Measurements from ENCODE around the gene CITED4.

CITED4 gene

GRCh38 chr1:40876436-40876761 is 14.2 kb upstream of the CITED4 start:
- Histone ChIP-seq H3K36me3 (ENCODE audit: control insufficient read depth in 5 of 5, insufficient read depth in 5 of 5, low read length in 5 of 5) (no peaks in the 10 kb centered on the region), H3K27me3 (ENCODE audit: control insufficient read depth in 5 of 5, insufficient read depth in 4 of 5, low read length in 5 of 5) (peaks cover 0 to 3% (median 0%) of the 10 kb centered on the region in 5 donors), H3K9me3 (ENCODE audit: control insufficient read depth in 5 of 5, low read length in 5 of 5) (peaks cover 2 to 7% (median 4%) of the 10 kb centered on the region in 5 donors), H3K9ac (ENCODE audit: low read length in 5 of 5) (no peak overlapping the region), H3K4me1 (ENCODE audit: control insufficient read depth in 5 of 5, insufficient read depth in 5 of 5, low read length in 5 of 5) (peaks cover 3 to 19% (median 14%) of the 10 kb centered on the region in 5 donors), H3K27ac (ENCODE audit: low read depth, low read length) (no peak overlapping the region), H3K4me3 (ENCODE audit: low read depth in 1 of 5, low read length in 5 of 5) (no peak overlapping the region)

GRCh38 chr1:40873863-40874472 is 11.8 kb upstream of the CITED4 start:
- H3K36me3 ChIP-seq (ENCODE audit: control insufficient read depth in 5 of 5, insufficient read depth in 5 of 5, low read length in 5 of 5): no peaks in the 10 kb centered on the region
- H3K9me3 ChIP-seq (ENCODE audit: control insufficient read depth in 5 of 5, low read length in 5 of 5): peaks cover 3 to 14% (median 10%) of the 10 kb centered on the region in 5 donors
- H3K27me3 ChIP-seq (ENCODE audit: control insufficient read depth in 5 of 5, insufficient read depth in 4 of 5, low read length in 5 of 5): no peaks in the 10 kb centered on the region
- H3K9ac ChIP-seq (ENCODE audit: low read length in 5 of 5): no peak overlapping the region
- peaks cover 0 to 19% (median 12%) of the 10 kb centered on the region in 5 donors for H3K4me1 ChIP-seq (ENCODE audit: control insufficient read depth in 5 of 5, insufficient read depth in 5 of 5, low read length in 5 of 5)
- no peak overlapping the region for H3K4me3 ChIP-seq (ENCODE audit: low read depth in 1 of 5, low read length in 5 of 5)
- no peak overlapping the region for H3K27ac ChIP-seq (ENCODE audit: low read depth, low read length)

- H3K9me3 ChIP-seq (ENCODE audit: control insufficient read depth in 5 of 5, low read length in 5 of 5): peaks cover 3 to 14% (median 10%) of the 10 kb centered on the region in 5 donors
Observed at GRCh38 chr1:40872276-40872675, 10.1 kb upstream of the CITED4 start.

GRCh38 chr1:40870135-40870728 is 8.1 kb upstream of the CITED4 start:
- no peaks in the 10 kb centered on the region for H3K27me3 ChIP-seq (ENCODE audit: control insufficient read depth in 5 of 5, insufficient read depth in 4 of 5, low read length in 5 of 5)
- H3K4me3 ChIP-seq (ENCODE audit: low read depth in 1 of 5, low read length in 5 of 5): no peak overlapping the region
- H3K4me1 ChIP-seq (ENCODE audit: control insufficient read depth in 5 of 5, insufficient read depth in 5 of 5, low read length in 5 of 5): peaks cover 0 to 6% (median 5%) of the 10 kb centered on the region in 5 donors
- H3K36me3 ChIP-seq (ENCODE audit: control insufficient read depth in 5 of 5, insufficient read depth in 5 of 5, low read length in 5 of 5): no peaks in the 10 kb centered on the region
- no peak overlapping the region for H3K9ac ChIP-seq (ENCODE audit: low read length in 5 of 5)
- peaks cover 3 to 7% (median 6%) of the 10 kb centered on the region in 5 donors for H3K9me3 ChIP-seq (ENCODE audit: control insufficient read depth in 5 of 5, low read length in 5 of 5)
- H3K27ac ChIP-seq (ENCODE audit: low read depth, low read length): no peak overlapping the region

More at GRCh38 chr1:40872276-40872675, 10.1 kb upstream of the CITED4 start:
- H3K4me1 ChIP-seq (ENCODE audit: control insufficient read depth in 5 of 5, insufficient read depth in 5 of 5, low read length in 5 of 5): peaks cover 0 to 7% (median 3%) of the 10 kb centered on the region in 5 donors
- H3K4me3 ChIP-seq (ENCODE audit: low read depth in 1 of 5, low read length in 5 of 5): no peak overlapping the region
- H3K36me3 ChIP-seq (ENCODE audit: control insufficient read depth in 5 of 5, insufficient read depth in 5 of 5, low read length in 5 of 5): no peaks in the 10 kb centered on the region
- H3K27ac ChIP-seq (ENCODE audit: low read depth, low read length): no peak overlapping the region
- H3K9ac ChIP-seq (ENCODE audit: low read length in 5 of 5): no peak overlapping the region
- H3K27me3 ChIP-seq (ENCODE audit: control insufficient read depth in 5 of 5, insufficient read depth in 4 of 5, low read length in 5 of 5): no peaks in the 10 kb centered on the region

GRCh38 chr1:40868051-40868723 is 6.0 kb upstream of the CITED4 start:
- Histone ChIP-seq H3K4me1 (ENCODE audit: control insufficient read depth in 5 of 5, insufficient read depth in 5 of 5, low read length in 5 of 5) (peaks cover 0 to 6% (median 3%) of the 10 kb centered on the region in 5 donors), H3K9ac (ENCODE audit: low read length in 5 of 5) (no peak overlapping the region), H3K36me3 (ENCODE audit: control insufficient read depth in 5 of 5, insufficient read depth in 5 of 5, low read length in 5 of 5) (no peaks in the 10 kb centered on the region), H3K9me3 (ENCODE audit: control insufficient read depth in 5 of 5, low read length in 5 of 5) (peaks cover 3 to 7% (median 6%) of the 10 kb centered on the region in 5 donors), H3K27ac (ENCODE audit: low read depth, low read length) (no peak overlapping the region), H3K27me3 (ENCODE audit: control insufficient read depth in 5 of 5, insufficient read depth in 4 of 5, low read length in 5 of 5) (no peaks in the 10 kb centered on the region), H3K4me3 (ENCODE audit: low read depth in 1 of 5, low read length in 5 of 5) (no peak overlapping the region)

GRCh38 chr1:40861224-40862003 is 749 bp downstream of the CITED4 start:
- Histone ChIP-seq H3K9ac (ENCODE audit: low read length in 5 of 5) (peak overlapping the region in 4 of 5 donors; percentile 64 to 80 (median 69)), H3K4me1 (ENCODE audit: control insufficient read depth in 5 of 5, insufficient read depth in 5 of 5, low read length in 5 of 5) (peaks cover 2 to 23% (median 20%) of the 10 kb centered on the region in 5 donors), H3K27me3 (ENCODE audit: control insufficient read depth in 5 of 5, insufficient read depth in 4 of 5, low read length in 5 of 5) (no peaks in the 10 kb centered on the region), H3K27ac (ENCODE audit: low read depth, low read length) (peak overlapping the region; percentile 84), H3K36me3 (ENCODE audit: control insufficient read depth in 5 of 5, insufficient read depth in 5 of 5, low read length in 5 of 5) (no peaks in the 10 kb centered on the region), H3K4me3 (ENCODE audit: low read depth in 1 of 5, low read length in 5 of 5) (peak overlapping the region; percentile 55 to 79 (median 65)), H3K9me3 (ENCODE audit: control insufficient read depth in 5 of 5, low read length in 5 of 5) (no peaks in the 10 kb centered on the region)

GRCh38 chr1:40860706-40861223 is 1.4 kb downstream of the CITED4 start:
- H3K4me3 ChIP-seq (ENCODE audit: low read depth in 1 of 5, low read length in 5 of 5): peak overlapping the region; percentile 55 to 79 (median 65)
- no peaks in the 10 kb centered on the region for H3K9me3 ChIP-seq (ENCODE audit: control insufficient read depth in 5 of 5, low read length in 5 of 5)
- H3K4me1 ChIP-seq (ENCODE audit: control insufficient read depth in 5 of 5, insufficient read depth in 5 of 5, low read length in 5 of 5): peaks cover 2 to 20% (median 14%) of the 10 kb centered on the region in 5 donors
- H3K27ac ChIP-seq (ENCODE audit: low read depth, low read length): peak overlapping the region; percentile 84
- H3K36me3 ChIP-seq (ENCODE audit: control insufficient read depth in 5 of 5, insufficient read depth in 5 of 5, low read length in 5 of 5): no peaks in the 10 kb centered on the region
- peak overlapping the region in 4 of 5 donors; percentile 43 to 80 (median 62) for H3K9ac ChIP-seq (ENCODE audit: low read length in 5 of 5)
- no peaks in the 10 kb centered on the region for H3K27me3 ChIP-seq (ENCODE audit: control insufficient read depth in 5 of 5, insufficient read depth in 4 of 5, low read length in 5 of 5)

- Histone ChIP-seq H3K36me3 (ENCODE audit: control insufficient read depth in 5 of 5, insufficient read depth in 5 of 5, low read length in 5 of 5) (no peaks in the 10 kb centered on the region), H3K9me3 (ENCODE audit: control insufficient read depth in 5 of 5, low read length in 5 of 5) (no peaks in the 10 kb centered on the region), H3K27ac (ENCODE audit: low read depth, low read length) (no peak overlapping the region), H3K4me1 (ENCODE audit: control insufficient read depth in 5 of 5, insufficient read depth in 5 of 5, low read length in 5 of 5) (peaks cover 2 to 20% (median 15%) of the 10 kb centered on the region in 5 donors), H3K4me3 (ENCODE audit: low read depth in 1 of 5, low read length in 5 of 5) (no peak overlapping the region), H3K27me3 (ENCODE audit: control insufficient read depth in 5 of 5, insufficient read depth in 4 of 5, low read length in 5 of 5) (no peaks in the 10 kb centered on the region), H3K9ac (ENCODE audit: low read length in 5 of 5) (no peak overlapping the region)
Observed at GRCh38 chr1:40858856-40859416, 3.2 kb downstream of the CITED4 start.

- Histone ChIP-seq H3K36me3 (ENCODE audit: control insufficient read depth in 5 of 5, insufficient read depth in 5 of 5, low read length in 5 of 5) (no peaks in the 10 kb centered on the region), H3K9me3 (ENCODE audit: control insufficient read depth in 5 of 5, low read length in 5 of 5) (no peaks in the 10 kb centered on the region), H3K27ac (ENCODE audit: low read depth, low read length) (no peak overlapping the region), H3K9ac (ENCODE audit: low read length in 5 of 5) (no peak overlapping the region), H3K4me1 (ENCODE audit: control insufficient read depth in 5 of 5, insufficient read depth in 5 of 5, low read length in 5 of 5) (peaks cover 2 to 21% (median 18%) of the 10 kb centered on the region in 5 donors), H3K4me3 (ENCODE audit: low read depth in 1 of 5, low read length in 5 of 5) (no peak overlapping the region), H3K27me3 (ENCODE audit: control insufficient read depth in 5 of 5, insufficient read depth in 4 of 5, low read length in 5 of 5) (no peaks in the 10 kb centered on the region)
Observed at GRCh38 chr1:40857737-40858136, 4.4 kb downstream of the CITED4 start.
